ENCODE measurements around the gene ZNF652. TPM values are rescaled to one million over a fixed set of nuclear protein-coding genes. Genes with fewer than 3 reads are reported as not detected.
"Not testable (repeated sequence)": the region's sequence is repeated elsewhere in the genome, so short reads cannot be mapped to it uniquely, and the experiment has no call there.

Gene ZNF652
- total RNA-seq, 1 donor from 2014 or later: 8.6 TPM

GRCh38 chr17:49387498-49388289, 25.6 kb upstream of the ZNF652 start:
- no peak for DNase-seq (ENCODE audit: low read depth in 2 of 2)

GRCh38 chr17:49386373-49386772, 24.3 kb upstream of the ZNF652 start:
- no peak for DNase-seq (ENCODE audit: low read depth in 2 of 2)

GRCh38 chr17:49384951-49385350, 22.9 kb upstream of the ZNF652 start:
- no peak for DNase-seq (ENCODE audit: low read depth in 2 of 2)

GRCh38 chr17:49383060-49383459, 21.0 kb upstream of the ZNF652 start:
- DNase-seq (ENCODE audit: low read depth in 2 of 2): no peak

- no peak for DNase-seq (ENCODE audit: low read depth in 2 of 2)
Observed at GRCh38 chr17:49382556-49382955, 20.5 kb upstream of the ZNF652 start.

GRCh38 chr17:49381793-49382192, 19.7 kb upstream of the ZNF652 start:
- DNase-seq (ENCODE audit: low read depth in 2 of 2): no peak

GRCh38 chr17:49381033-49381432, 19.0 kb upstream of the ZNF652 start:
- DNase-seq (ENCODE audit: low read depth in 2 of 2): no peak

- no peak for DNase-seq (ENCODE audit: low read depth in 2 of 2)
Observed at GRCh38 chr17:49379926-49380325, 17.9 kb upstream of the ZNF652 start.

- no peak for DNase-seq (ENCODE audit: low read depth in 2 of 2)
Observed at GRCh38 chr17:49378311-49378710, 16.3 kb upstream of the ZNF652 start.

- DNase-seq (ENCODE audit: low read depth in 2 of 2): no peak
Observed at GRCh38 chr17:49375544-49375943, 13.5 kb upstream of the ZNF652 start.

GRCh38 chr17:49373115-49373514, 11.1 kb upstream of the ZNF652 start:
- DNase-seq (ENCODE audit: low read depth in 2 of 2): no peak

GRCh38 chr17:49372425-49372824, 10.4 kb upstream of the ZNF652 start:
- no peak for DNase-seq (ENCODE audit: low read depth in 2 of 2)

- no peak for DNase-seq (ENCODE audit: low read depth in 2 of 2)
Observed at GRCh38 chr17:49370971-49371834, 9.2 kb upstream of the ZNF652 start.

- no peak for DNase-seq (ENCODE audit: low read depth in 2 of 2)
Observed at GRCh38 chr17:49369760-49370159, 7.7 kb upstream of the ZNF652 start.

- no peak for DNase-seq (ENCODE audit: low read depth in 2 of 2)
Observed at GRCh38 chr17:49369089-49369488, 7.0 kb upstream of the ZNF652 start.

GRCh38 chr17:49365667-49366066, 3.6 kb upstream of the ZNF652 start:
- DNase-seq (ENCODE audit: low read depth in 2 of 2): peak in 1 of 2 donors; percentile 26

GRCh38 chr17:49365126-49365525, 3.1 kb upstream of the ZNF652 start:
- DNase-seq (ENCODE audit: low read depth in 2 of 2): not testable (repeated sequence)

- no peak for DNase-seq (ENCODE audit: low read depth in 2 of 2)
Observed at GRCh38 chr17:49364119-49364518, 2.1 kb upstream of the ZNF652 start.

GRCh38 chr17:49363251-49363650, 1.2 kb upstream of the ZNF652 start:
- DNase-seq (ENCODE audit: low read depth in 2 of 2): no peak

- no peak for DNase-seq (ENCODE audit: low read depth in 2 of 2)
Observed at GRCh38 chr17:49362723-49363117, 670 bp upstream of the ZNF652 start.

GRCh38 chr17:49361129-49361901, 735 bp downstream of the ZNF652 start:
- peak in 1 of 2 donors; percentile 6 for DNase-seq (ENCODE audit: low read depth in 2 of 2)

- peak in 1 of 2 donors; percentile 63 for DNase-seq (ENCODE audit: low read depth in 2 of 2)
Observed at GRCh38 chr17:49360796-49361128, 1.3 kb downstream of the ZNF652 start.
